ENCODE measurements around the gene ARFGAP2. TPM values are rescaled to one million over a fixed set of nuclear protein-coding genes. Genes with fewer than 3 reads are reported as not detected.
A peak's percentile ranks its signal among the peaks of the same experiment; 100 is the strongest.

The ARFGAP2 gene
- total RNA-seq, 1 donor from 2014 or later: 110 TPM

DNA sequence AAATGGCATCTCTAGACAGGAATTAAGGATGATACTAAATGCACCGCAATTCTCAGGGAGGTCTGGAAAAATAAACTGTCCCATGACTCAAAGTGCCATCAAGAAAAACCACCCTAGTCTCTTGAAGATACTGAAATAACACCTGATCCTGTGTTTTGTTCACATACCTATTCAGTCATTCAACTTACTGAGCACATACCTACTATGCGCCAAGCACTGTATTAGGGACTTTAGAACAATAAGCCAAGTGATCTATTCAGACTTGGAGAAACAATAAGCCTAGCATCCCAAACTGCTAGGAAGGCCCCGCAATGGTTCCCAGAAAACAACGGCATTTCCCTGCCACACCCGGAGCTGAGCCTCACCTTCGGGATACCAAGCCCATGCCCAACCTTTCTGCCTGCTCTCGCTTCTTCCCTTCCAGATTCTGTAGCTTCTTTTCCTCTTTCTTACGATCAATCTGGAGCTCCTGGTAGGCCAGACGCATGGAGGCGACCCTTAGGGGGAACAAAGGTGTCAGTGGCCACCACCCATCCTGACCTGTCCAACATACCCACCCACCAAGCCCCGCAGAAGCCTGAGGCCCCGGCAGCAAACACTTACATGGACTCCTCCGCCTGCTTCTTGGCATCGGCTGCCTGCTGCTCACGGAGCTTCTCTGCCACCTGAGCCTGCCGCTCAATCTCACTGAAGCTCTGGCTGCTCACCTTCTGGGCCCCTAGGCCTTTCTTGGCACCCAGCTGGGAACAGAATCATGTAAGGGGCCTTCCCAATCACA is 5.4 kb downstream of the ARFGAP2 start:
- no peak for DNase-seq

DNA sequence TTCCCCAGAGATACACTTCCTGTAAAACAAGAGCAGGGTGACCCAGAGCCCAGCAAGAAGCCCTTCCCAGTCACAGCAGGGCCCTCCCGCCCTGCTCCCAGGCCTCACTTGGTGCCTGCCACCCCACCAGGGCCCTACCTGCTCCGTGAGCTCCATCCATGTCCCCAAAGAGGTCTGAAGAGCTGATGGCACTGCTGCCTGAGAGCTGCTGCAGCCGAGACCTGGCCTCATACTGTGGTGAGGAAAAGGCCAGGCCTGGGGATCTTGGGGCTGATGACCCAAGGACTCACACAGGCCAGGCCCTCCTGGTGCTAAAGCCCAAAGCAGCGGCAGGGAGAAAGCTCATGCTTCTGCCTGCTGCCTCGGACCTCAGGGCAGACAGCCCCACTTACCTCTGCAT is 10.3 kb downstream of the ARFGAP2 start:
- no peak for DNase-seq

DNA sequence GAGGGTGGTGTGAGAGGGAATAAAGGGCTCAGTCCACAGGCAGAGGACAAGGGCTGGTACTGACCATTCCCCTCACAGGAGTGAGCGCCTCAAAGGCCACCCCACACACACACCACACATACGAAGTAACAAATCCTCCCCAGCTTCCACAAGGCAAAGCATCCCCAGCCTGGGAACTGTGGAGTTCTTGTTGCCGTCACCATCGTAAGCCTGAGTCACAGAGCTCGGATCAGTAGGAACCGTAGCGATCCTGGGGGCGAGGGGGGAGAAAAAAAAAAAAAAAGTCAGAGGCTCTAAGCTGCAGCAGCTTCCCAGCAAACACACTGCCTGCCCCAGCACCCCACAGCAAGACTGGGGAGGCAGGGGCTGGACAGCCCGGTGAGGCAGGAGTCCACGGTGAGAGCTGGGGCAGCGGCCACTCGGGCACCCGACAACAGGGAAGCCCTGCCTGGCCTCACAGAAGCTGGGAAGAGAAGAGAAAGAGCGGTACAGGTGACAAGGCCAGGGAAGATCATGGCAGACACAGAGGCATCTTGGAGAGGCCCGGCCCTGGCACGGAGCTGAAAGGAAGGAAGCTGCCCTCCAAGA is 11.3 kb downstream of the ARFGAP2 start:
- no peak for DNase-seq

DNA sequence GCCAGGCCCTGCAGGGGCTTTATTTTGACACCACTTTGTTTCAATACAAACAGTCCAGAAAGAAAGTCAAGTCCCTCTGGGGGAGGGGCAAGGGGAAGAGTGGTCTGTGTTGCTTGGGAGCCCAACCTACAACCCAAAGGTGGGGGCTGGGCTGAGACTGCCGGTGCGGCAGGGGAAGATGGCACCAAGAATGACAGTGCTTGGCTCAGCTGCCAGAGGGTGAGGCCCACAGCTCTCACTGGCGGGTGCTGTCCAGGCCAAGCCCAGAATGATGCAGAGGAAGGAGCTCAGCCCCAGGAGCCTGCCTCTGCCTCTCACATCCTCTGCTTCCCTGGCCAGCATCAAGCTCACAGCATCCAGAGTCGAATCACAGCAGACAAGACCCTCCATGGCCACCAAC is 12.4 kb downstream of the ARFGAP2 start:
- no peak for DNase-seq

DNA sequence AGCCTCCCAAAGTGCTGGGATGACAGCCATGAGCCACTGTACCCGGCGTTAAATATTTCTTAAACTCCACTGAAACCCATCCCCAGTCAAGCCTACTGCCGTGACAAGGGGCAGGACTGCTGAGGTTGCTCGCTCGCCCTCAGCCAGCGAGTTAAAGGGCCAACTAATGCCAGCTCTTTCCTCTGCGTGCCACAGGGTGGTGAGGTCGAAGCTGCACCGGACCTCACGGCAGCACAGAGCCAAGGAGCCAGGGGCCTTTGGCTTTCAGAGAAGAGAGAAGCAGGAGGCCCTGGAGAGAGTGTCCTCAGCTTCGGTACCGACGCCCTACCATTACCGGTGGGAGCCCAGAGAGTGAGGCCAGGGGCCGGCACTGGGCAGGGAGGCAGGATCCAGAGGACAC is 12.8 kb downstream of the ARFGAP2 start:
- DNase-seq: no peak

DNA sequence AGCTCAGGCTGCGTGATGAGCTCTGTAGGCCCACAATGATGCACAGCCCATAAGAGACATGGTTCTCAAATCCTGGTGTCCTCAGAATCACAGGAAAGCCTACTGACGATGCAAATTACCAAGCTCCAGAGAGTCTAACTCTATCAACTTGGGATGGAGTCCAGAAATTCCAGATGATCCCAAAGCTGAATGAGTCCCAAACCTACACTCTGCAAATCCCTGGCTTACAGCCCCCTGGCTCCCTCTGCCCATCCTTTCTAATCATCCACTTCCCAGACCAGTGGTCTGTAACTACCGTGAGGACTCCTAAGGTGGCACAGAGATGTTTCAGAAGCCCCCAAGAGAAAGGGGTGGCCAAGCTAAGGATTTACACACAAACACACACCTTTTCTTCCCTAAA is 13.5 kb downstream of the ARFGAP2 start:
- DNase-seq: no peak

DNA sequence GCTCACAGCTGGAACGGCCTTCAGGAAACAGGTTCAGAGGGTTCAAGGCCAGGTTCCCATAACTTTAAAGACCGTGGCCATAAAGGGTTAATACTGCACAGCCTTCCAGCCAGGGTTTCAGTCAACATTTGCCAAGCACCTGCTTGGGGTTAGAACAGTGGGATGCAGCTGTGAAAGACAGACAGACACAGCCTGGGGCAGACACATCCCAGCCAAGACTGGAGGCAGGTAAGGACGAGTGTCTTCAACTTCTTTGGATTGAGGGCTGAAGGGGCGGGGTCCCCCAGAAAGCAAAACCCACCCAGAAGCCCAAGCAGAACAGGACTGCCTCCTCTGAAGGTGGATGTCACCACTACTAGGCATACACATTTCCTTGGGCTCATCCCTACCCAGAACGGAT is 14.3 kb downstream of the ARFGAP2 start:
- no peak for DNase-seq

DNA sequence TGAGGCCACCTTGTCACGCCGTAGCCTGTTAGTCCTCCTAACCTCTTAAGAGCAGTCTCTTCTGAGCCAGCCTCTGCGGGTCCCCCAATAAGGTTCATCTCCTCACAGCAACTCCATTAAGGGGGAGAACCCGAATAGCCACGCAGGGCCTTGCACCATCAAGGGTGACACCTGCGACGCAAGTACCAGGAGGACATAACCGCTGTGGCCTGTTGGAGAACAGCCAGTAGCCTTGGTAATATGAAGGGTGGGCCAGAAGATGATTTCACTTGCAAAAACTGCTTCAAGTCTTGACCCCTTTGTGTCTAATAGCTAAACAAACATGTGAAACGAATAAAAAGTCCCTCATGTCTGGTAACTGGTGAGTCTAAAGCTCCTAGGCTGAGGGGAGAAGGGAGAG is 14.8 kb downstream of the ARFGAP2 start:
- DNase-seq: no peak

DNA sequence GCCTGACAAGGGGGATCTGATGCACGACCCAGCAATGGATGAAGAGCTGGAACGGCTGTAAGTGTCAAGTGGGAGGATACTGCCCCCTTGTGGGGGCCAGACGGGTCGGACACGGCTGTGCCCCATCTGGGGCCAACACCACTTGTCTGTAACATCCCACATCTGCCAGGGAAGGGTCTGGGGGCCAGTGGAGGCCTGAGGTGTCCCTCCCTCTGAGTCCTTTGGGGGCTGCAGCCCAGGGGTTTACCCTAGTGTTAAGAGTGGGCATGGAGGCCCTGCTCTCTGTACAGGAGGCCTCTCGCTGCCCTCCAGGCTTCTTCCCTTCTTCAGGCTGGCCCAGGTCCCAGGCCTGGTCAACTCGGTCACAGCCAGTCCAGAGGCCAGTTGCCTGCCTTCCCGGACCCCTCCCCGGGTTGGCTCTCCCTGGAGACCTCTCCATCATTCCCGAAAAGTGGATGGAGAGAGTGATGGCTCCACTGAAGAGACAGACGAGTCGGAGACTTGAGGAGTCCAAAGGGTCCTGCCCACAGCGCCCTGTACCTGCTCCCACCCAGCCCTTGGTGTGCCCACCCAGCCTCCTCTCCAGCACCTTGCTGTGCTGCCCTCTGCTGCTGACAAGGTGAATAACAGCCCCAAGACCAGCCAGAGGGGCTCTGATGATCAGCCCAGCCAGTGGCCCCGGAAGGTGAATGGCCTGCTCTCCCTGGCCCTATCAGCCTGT is 15.4 kb downstream of the ARFGAP2 start:
- no peak for DNase-seq

DNA sequence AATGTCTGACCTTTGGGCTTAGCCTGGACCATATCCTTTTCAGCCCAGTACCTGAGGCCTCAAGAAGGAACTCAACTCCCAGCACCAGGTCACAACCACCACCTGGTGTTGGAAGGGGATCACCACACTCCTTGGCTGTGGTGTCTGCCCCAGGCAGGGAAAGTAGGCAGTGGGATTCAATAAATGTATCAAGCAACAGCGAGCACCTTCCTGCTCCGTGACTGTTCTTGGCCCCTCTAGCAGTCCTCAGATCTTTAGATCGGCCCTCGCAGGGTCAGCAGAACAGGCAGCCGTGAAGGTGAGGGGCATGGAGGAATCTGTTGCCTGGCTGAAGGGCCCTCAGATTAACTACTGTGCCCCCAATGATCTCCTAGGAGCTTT is 15.9 kb downstream of the ARFGAP2 start:
- no peak for DNase-seq

DNA sequence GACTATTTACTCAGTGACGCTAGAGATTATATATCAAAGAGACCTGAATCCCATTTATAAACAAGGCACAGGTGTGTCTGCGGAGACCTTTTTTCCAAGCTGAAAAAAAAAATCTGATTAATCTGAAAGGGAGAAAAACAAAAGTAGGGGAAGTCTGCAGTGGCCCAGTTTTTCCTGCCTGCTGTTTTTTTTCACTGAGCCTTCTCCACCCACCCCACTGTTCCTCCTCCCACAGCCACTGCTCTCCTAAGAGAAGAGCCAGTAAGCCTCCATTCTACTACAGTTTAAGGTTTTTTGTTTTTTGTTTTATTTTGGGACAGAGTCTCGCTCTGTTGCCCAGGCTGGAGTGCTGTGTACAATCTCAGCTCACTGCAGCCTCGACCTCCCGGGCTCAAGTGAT is 18.4 kb downstream of the ARFGAP2 start:
- no peak for DNase-seq

DNA sequence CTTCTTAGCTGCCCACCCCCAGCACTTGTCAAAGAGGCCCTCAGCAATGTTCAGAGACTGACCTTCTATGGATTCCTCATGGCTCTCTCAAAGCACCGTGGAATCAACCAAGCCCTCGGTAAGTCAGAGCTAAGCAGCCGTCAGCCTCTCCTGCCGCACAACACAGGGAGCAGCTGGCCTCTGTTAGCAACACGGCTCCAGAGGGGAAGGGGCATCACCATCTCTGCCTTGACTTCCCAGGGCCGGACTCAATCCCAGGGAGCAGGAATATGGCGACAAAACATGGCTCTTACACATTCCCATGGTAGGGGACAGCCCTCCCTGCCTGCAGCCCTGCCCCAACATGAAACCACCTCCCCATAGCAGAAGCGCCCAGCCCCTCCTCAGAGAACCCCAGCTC is 18.9 kb downstream of the ARFGAP2 start:
- DNase-seq: no peak

DNA sequence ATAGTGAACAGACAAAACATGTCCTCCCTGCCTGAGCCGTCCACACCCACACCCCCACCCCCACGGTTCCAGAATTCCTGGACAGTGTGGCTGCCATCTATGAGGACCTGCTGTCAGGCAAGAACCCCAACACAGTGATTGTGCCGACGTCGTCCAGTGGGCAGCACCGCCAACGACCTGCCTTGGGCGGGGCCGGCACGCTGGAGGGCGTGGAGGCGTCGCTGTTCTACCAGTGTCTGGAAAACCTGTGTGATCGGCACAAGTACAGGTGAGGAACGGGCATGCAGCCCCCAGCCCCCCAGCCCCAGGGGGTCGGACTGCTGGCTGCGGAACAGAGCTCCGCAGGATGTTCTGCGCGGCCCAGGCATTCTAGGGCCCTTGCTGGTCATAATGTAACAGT is 19.7 kb downstream of the ARFGAP2 start:
- no peak for DNase-seq

DNA sequence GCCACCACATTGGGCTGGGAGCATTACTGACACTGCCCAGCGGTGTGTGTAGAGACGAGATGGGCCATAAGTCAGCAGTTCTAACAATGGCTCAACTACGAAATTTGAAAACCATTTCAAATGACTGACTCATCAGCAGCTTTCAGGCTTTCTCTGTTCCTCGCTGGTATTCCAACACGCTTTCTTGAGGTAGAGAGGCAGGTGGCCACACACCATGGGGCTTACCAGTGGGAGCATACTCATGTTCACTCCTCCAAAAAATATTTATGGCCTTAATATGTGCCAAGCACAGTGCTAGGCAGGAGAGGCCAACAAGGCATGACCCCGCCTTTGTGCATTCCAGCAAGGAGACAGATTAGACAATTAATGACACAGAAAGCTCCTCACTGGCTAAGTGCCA is 20.3 kb downstream of the ARFGAP2 start:
- DNase-seq: no peak

DNA sequence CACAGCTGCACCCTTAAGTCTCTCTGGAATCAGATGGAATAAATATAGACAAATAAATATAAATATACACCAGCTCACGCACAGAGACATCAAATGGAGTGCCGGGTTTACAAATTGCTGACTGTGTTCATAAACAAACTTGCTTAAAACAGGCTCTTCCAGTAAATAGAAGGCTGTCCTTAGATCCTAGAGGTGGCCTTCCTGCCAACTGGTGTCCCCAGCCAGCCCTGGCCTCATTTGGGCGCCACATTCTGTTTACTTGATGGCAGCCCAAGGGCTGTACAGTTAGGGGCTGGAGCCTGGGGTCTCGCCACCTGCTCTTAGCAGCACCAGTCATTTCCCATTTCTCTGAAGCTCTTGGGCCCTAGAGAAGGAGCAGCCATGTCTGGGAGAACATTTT is 20.8 kb downstream of the ARFGAP2 start:
- DNase-seq: no peak

DNA sequence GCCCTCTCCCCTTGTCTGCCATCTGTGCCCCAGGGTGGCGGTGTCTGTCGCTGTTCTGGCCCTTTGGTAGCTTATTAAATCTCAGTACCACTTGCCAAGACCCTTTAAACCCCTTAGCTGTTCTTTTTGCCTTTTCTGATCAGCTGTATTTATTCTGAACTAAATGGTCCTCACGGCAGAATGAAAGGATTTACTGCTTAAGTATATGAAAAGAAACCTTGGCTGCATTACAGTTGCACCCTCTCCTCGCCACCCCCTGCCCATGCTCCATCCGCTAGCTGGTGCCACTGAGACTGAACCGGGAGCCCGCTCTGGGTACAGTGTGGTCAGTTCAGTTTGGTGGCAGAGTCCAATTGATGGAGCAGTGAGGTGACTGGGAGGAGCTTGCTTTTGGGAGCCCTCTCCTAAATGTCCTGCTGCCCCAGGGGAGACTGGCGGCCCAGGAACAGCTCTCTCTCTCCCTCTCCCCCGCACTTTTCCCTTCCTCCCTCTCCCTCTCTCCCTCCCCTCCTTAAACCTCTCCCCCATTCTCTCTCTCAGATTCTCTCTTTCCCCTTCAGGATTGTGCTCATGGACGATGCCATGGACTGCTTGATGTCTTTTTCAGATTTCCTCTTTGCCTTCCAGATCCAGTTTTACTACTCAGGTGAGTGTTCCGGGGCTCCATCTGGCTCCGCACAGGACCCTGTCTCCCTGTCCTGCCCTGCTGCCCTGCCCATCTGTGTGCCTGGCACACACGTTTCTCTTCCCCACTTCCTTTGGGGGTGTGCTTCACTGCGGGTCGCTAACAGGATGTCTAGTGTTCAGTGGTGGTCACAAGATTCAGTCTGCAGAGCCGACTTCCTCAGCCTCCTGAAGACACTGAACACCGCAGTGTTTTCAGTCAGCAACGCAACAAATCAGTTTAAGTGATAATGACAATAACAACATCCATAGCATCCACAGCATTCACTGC is 21.8 kb downstream of the ARFGAP2 start:
- DNase-seq: no peak

DNA sequence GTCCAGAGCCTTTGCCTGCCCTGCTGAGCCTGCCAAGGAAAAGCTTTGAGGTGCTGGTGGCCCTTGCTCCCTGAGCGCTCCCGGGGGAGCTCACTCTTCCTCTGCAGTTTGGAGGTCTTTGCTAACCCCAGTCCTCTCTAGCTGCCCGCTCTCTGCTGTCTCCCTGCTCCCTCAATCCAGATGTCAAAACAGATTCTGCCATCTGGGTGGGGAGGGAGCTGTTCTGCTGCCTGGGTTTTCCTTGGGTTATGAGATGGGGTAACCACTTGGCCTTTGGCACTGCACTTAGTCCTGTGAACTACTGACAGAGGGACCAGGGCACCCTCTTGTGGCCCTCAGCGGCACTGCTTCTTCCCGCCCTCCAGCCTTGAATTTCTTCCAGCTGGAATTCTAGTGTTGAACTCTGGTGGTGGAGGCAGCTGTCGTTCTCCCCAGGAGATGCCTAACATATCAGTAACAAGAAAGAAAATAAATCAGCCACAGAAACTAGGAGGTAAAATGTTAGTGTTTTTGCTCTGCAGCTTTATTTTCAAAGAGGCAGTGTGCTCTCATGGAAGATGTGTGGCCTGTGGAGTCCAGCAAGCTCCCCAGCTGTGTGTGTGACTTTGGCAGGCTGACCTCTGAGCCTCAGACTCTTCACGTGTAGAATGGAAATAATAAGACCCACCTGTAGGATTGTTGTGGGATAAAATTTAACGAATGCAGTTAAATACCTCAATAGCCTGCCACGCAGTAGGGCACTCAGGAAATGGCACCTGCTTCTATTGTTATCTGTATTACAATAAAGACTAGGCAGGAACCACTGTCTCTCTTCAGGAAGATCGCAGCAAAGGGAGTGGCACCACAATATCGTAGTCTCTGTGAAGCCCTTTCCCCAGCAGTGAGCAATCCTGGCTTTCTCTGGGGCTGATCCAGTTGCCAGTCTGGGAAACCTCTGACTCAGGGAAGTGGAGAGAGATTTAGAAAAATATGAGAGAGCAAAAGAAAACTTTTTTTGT is 23.4 kb downstream of the ARFGAP2 start:
- peak; percentile 73 for DNase-seq

DNA sequence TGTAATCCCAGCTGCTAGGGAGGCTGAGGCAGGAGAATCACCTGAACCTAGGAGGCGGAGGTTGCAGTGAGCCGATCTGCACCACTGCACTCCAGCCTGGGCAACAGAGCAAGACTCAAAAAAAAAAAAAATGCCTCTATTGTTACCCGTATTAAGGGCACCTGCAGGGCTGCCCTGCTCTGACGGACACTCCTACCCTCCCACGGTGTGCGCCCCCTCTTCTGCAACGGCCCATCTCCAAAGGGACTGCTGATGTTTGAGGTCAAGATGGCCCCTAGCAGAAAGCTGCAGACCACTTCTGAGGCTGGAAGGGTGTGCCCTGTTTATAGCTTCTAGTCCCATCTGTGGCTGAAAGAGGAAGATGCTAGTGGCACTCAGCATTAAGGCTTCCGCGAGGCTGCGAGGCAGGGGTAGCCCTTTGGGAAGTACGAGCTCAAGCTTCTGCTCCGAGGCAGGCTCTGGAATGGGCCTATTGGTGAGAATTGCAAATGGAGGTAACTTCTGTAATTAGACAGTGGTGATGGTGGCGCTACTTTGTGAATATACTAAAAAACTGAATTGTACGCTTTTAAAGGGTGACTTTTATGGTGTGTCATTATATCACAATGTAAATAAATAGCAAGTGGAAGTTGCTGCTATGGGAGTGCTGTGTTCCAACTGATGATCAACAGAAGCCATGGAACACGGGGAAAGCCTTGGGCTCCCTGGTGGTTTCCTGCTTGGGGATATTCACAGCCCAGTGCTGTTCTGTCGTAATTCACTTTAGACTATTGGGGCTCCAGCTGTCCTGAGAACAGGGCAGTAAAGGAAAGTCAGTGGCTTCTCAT is 24.3 kb downstream of the ARFGAP2 start:
- DNase-seq: no peak

DNA sequence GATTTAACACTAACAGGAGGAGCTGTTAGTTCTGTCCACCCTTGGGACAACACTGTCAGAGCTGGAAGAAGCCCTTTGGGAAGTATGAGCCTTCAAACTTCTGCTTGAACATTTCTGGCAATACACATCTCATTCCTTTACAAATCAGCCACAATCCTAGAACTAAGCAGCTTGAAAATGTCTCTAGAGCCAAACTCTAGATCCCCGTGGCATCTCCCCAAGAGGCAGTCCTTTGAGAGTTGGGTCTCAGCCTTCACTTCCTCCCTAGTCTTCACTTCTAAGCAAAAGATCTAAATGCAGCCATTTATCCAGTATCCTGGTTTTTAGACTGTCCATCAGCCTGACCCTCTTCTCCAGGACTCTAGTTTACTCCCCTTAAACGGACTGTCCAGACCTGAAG is 26.9 kb downstream of the ARFGAP2 start:
- no peak for DNase-seq

DNA sequence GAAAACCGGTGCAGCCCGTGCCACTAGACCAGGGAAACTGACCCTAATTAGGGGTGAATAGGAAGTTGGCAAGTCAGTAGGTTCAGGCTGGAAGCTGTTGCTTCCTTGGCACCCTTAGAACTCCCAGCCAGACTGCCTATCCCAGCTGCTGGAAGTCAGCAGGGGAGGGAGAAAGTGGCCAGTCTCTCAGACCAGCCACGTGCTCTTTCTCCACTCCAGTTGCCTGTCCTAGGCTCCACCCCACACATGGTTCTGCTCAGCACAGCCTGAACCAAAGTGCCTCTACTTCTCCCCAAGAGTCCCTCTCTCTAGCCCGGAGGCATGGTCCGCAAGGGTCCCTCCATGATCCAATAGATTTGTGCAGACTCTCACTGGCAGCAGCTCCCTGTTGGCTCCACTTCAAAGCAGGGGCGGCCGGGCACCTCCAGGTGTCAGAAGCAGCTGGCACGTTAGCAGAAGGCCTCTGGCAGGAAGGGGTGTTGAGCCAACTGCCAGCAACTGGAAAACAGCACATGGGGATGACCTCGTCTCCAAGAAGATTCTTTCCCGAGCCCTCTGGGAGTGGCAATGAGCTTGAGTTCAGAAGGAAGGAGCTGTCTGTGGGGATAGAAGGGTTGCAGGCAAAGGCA is 27.7 kb downstream of the ARFGAP2 start:
- no peak for DNase-seq

All from occipital lobe (tissue), 2 donors.